Activated CD4-positive, alpha-beta memory T cell treated with anti-CD3 and anti-CD28 coated beads, Interleukin-2, amount 10 ng/mL, durations not matched to agents 7 days and 5 days (primary cell): Measurements from ENCODE around the gene MTTP. TPM values are rescaled to one million over a fixed set of nuclear protein-coding genes. Genes with fewer than 3 reads are reported as not detected.

ENCODE experiments used
- CTCF ChIA-PET: fragments of 350-600 bp; sonication (Branson Sonifier 250); formaldehyde crosslinking; loops from one replicate; lab custom pipeline; 2021; ENCODE audit warnings: antibody characterized with exemption, inconsistent platforms; lab: Charles Lee
- POLR2A ChIA-PET: fragments of 350-600 bp; sonication (Branson Sonifier 250); formaldehyde crosslinking; loops from one replicate; lab custom pipeline; 2021; ENCODE audit warnings: antibody characterized with exemption; lab: Charles Lee
- DNase-seq: peaks from one replicate; pipeline ENCODE4 v3.0.0-alpha.2; 2020
- H3K27ac Mint-ChIP-seq: one replicate; pipeline ENCODE4 v1.8.0; 2021; ENCODE audit warnings: mild to moderate bottlenecking, mixed read lengths
- H3K27me3 Mint-ChIP-seq: one replicate; pipeline ENCODE4 v1.8.0; 2021; ENCODE audit warnings: mixed read lengths
- H3K36me3 Mint-ChIP-seq: one replicate; pipeline ENCODE4 v1.8.0; 2021; ENCODE audit warnings: low read depth, mixed read lengths
- H3K4me1 Mint-ChIP-seq: one replicate; pipeline ENCODE4 v1.8.0; 2021; ENCODE audit warnings: mixed read lengths
- H3K4me3 Mint-ChIP-seq: one replicate; pipeline ENCODE4 v1.8.0; 2021; ENCODE audit warnings: mild to moderate bottlenecking, mixed read lengths
- H3K9me3 Mint-ChIP-seq: one replicate; pipeline ENCODE4 v1.8.0; 2021; ENCODE audit warnings: mixed read lengths
- total RNA-seq, 2 experiments: library from RNA; stranded (reverse); gene quantifications; one replicate each; pipeline ENCODE4 v1.2.3, GENCODE V29; 2021

The MTTP gene
- total RNA-seq, 2 experiments from 2014 or later: 0.15 to 0.30 TPM

DNA sequence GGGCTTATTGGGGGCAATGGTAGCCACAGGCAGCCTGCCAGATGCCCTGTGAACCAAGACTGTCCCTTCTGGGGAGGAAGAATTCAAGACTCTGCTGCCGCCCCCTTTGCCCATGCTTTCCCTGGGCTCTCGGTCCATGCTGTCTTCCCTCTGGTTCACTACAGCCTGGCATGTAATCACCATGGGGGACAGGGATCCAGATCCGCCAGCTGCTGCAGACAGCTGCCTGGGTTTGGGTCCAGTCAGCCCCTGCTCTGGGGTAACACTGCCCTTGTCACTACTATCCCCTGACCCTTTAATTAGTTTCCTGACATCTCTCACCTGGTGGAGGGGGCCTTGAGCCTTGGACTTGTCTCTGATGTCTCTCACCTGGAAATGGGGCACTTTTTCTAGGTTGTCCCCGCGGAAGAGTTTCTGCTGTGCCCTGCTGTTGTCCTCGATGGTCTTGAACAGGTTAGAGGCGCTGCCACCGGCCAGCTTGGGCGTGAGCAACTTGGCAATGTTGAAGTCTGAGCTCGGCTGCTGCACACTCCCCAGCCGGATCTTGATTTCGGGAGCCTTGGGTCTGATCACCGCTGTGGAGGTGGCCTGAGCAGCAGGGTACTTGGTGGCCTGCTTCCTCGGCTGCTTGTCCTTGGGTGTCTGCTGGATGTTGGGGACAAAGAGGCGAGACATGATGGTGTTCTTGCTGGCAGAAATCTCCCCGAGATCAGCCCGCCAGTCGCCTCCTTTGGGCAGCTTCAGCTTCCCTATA is 76.6 kb downstream of the MTTP start:
- POLR2A ChIA-PET: no interaction called here
- Mint-ChIP-seq H3K27ac (no peak overlapping the region), H3K9me3 (no peaks in the 10 kb centered on the region), H3K4me3 (no peak overlapping the region), H3K36me3 (no peaks in the 10 kb centered on the region), H3K4me1 (no peaks in the 10 kb centered on the region), H3K27me3 (peaks cover 2% of the 10 kb centered on the region)
- no peak for DNase-seq
- CTCF ChIA-PET: no interaction called here

DNA sequence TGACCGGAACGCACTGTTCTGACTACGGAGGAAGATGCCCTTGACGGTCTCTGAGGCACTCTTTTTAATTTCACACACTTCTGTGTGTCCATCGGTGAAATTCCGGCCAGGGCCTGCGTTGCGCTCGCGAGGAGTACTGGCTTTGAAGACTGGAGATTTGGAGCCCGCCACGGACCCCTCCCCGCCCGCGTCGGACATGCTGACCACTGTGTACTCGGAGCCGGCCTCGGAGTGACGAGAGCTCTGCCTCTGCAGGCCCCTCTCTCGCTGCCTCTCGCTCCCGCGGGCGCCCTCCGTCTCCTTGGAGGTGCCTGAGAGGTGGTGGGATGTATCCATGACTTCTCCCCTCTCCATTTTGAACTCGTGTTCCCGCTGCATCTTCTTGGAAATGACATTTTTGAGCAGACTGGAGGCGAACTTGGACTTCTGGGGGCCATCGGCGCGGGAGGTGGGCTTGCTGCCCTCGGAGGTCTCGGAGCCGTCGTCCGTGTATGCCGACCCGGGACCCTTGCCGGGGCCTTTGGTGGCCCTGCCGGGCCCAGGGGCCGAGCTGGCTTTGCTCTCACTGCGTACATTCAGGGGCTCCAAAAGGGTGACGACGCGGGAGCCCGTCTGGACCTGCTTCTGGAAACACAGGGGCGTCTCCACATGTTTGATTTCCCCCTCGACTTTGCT is 77.3 kb downstream of the MTTP start:
- H3K4me3 Mint-ChIP-seq: no peak overlapping the region
- POLR2A ChIA-PET: no interaction called here
- CTCF ChIA-PET: no interaction called here

DNA sequence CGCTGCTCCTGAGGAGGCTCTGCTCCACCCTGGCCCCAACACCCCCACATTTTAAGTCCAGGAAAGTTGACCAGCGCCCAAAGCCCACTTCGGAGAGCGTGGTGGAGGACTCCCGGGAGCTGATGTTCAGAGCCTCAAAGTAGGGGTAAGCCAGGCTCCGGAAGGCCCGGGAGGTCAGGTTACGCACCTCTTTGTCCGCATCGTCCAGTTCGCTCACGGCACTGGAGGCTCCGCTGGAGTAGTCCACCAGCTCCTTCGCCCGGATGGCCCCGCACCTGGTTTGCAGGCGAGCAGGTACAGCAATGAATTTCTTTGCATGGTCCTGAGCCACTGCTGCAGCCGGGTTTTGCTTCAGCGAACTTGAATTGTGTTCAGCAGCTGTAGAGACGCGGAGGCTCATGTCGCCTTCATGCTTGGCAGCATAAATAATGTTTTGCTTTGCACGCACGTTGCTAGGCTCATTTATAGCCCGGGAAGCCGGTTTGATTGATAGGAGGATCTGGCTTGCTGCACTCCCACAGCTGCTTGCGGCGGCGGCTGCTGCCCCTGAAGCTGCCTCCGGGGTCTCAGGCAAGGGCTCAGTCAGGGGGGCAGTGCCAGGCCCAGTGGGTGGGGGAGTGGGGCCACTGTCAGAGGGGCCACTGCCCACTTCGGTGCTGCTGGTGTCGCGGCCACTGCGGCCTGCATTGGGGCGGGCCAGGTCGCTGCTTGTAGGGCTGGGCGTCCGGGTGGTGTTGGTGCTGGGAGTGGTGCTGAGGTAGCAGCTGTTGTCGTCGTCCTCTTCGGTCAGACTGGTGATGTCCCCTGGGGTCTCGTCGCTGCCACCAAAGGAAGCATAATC is 78.2 kb downstream of the MTTP start:
- Mint-ChIP-seq H3K36me3 (no peaks in the 10 kb centered on the region), H3K9me3 (no peaks in the 10 kb centered on the region), H3K4me1 (no peaks in the 10 kb centered on the region), H3K4me3 (no peak overlapping the region), H3K27ac (no peak overlapping the region), H3K27me3 (peaks cover 4% of the 10 kb centered on the region)
- POLR2A ChIA-PET: no interaction called here
- CTCF ChIA-PET: no interaction called here
- DNase-seq: no peak

More for the DNA sequence above, 77.3 kb downstream of the MTTP start:
- peaks cover 2% of the 10 kb centered on the region for H3K27me3 Mint-ChIP-seq
- H3K27ac Mint-ChIP-seq: no peak overlapping the region
- H3K9me3 Mint-ChIP-seq: no peaks in the 10 kb centered on the region
- H3K4me1 Mint-ChIP-seq: no peaks in the 10 kb centered on the region
- DNase-seq: no peak
- no peaks in the 10 kb centered on the region for H3K36me3 Mint-ChIP-seq

DNA sequence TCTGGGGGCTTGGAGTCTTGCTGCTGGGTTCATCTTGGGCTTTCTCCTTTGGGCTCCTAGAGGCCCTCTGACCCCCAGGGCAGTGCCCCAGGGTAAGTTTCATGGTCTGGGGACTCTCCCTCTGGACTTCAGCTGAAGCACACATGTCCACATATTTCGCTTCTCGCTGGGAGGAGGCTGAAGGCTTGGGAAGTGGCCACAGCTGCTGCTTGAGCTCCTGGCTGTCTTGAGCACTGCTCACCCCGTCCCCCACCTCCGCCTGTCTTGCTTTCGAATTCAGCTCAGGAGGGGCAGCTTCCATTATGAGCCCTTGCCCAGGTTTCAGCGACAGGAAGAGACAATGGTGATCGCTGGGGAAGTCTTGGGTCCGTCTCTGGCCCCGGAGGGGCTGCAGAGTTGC is 79.3 kb downstream of the MTTP start:
- Mint-ChIP-seq H3K27me3 (peaks cover 4% of the 10 kb centered on the region), H3K27ac (no peak overlapping the region), H3K4me3 (no peak overlapping the region), H3K9me3 (no peaks in the 10 kb centered on the region), H3K4me1 (no peaks in the 10 kb centered on the region), H3K36me3 (no peaks in the 10 kb centered on the region)
- ChIA-PET POLR2A (no interaction called here), CTCF (no interaction called here)
- no peak for DNase-seq

DNA sequence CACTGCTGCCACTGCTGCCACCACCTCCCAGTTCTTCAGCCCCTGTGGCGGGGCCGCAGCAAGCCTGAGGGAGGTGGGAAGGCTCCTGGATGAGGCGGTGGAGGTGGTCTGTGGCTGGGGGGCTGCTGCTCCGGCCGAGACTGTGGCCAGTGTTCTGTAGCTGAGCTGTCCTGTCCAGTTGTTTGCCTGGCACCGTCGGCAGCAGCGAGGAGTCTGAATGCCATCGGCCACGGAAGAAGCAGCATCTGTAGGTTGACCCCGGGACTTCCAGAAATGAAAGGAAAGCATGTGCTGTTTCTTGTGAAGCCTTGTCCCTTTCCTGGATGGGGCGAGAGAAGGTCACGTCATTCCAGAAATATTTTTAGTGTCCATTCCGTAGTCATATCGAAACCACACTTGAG is 79.7 kb downstream of the MTTP start:
- Mint-ChIP-seq H3K4me3 (no peak overlapping the region), H3K9me3 (no peaks in the 10 kb centered on the region), H3K27ac (no peak overlapping the region), H3K27me3 (peaks cover 6% of the 10 kb centered on the region), H3K4me1 (no peaks in the 10 kb centered on the region), H3K36me3 (no peaks in the 10 kb centered on the region)
- CTCF ChIA-PET: no interaction called here
- no peak for DNase-seq
- POLR2A ChIA-PET: no interaction called here

DNA sequence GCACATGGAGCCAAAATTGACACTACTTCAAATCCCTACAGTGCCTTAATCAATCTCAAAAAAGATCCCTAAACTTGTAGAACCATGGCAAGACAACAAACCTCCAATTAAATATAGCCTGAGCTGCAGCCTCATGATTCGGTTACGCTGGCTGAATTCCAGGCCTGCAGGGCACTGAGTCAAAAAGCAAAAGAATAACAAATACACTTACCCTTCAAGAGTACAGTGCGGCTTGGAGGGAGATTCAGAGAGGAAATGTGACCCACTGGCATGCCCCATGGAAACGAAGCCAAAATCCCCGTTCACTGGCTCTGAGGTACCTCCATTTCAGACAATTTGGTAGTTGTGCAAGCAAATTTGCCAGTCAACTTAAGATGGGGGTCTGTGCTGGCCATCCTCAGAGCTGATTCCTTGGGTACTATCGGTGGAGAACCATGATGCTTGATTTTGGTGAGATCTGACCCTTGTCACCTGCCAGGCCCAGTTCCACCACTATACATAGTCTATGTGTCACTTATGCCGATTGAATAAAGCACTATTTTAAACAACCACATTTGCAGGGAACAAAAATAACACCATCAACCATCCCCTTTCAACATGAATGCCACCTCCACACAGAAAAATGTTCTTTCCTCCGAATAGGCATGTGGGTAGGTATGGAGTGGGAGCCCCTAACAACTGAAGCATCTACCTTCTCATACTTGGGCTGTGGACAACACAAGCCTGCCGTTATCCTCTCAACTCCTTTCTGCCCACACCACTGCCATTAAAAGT is 80.9 kb downstream of the MTTP start:
- H3K27me3 Mint-ChIP-seq: peaks cover 6% of the 10 kb centered on the region
- ChIA-PET POLR2A (no interaction called here), CTCF (no interaction called here)
- no peak overlapping the region for H3K27ac Mint-ChIP-seq
- DNase-seq: no peak
- H3K36me3 Mint-ChIP-seq: no peaks in the 10 kb centered on the region
- no peaks in the 10 kb centered on the region for H3K4me1 Mint-ChIP-seq
- no peak overlapping the region for H3K4me3 Mint-ChIP-seq
- H3K9me3 Mint-ChIP-seq: no peaks in the 10 kb centered on the region

DNA sequence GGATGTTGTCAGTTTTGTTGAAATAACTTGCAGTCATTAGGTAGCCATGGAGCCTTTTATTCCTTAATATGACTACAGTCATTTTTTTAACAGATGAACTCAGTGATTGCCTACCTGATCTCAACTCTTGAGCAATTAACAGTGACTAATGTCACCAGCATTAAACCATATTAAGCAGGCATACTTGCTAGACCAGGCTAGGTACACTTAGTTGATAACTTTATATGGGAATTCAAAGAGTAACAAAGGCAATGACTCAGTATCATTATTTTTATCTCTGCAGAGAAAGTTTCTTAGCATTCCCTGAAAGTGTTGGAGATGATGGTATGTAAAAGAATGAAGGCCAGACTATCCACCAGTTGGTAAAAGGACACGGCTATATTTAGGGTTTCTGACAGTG is 83.2 kb downstream of the MTTP start, which contains the start of gene C4orf54:
C4orf54 (minus strand) TSS at position 31 of the 400 bp plus-strand sequence. CDS start 3,180 bp downstream, outside the sequence.
- Mint-ChIP-seq H3K4me1 (no peaks in the 10 kb centered on the region), H3K27me3 (peaks cover 10% of the 10 kb centered on the region), H3K4me3 (no peak within 1 kb of the TSS), H3K36me3 (no peaks in the 10 kb centered on the region), H3K27ac (no peak within 1 kb of the TSS), H3K9me3 (no peaks in the 10 kb centered on the region)
- ChIA-PET CTCF (no interaction called here), POLR2A (no interaction called here)
- no peak for DNase-seq

DNA sequence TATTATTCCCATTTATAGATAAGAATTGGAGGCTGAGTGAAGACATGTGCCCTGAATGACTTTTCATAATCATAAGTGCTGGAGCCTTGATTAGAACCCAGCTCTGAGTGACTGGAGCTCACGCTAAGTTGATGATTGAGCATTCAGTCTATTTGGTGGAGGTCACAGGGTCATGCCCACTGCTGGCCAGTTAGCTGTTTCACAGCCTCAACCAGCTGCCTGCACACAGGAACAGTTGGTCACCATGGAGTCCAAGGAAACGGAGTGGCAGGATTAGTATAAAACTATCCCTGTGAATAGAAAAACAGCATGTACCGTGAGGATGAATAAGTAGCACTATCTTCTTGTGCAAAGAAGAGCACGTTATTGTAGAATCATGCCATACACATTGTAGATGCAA is 84.0 kb downstream of the MTTP start:
- DNase-seq: no peak
- Mint-ChIP-seq H3K4me3 (no peak overlapping the region), H3K9me3 (no peaks in the 10 kb centered on the region), H3K27me3 (peaks cover 18% of the 10 kb centered on the region), H3K36me3 (no peaks in the 10 kb centered on the region), H3K27ac (no peak overlapping the region), H3K4me1 (no peaks in the 10 kb centered on the region)
- CTCF ChIA-PET: no interaction called here
- POLR2A ChIA-PET: no interaction called here

DNA sequence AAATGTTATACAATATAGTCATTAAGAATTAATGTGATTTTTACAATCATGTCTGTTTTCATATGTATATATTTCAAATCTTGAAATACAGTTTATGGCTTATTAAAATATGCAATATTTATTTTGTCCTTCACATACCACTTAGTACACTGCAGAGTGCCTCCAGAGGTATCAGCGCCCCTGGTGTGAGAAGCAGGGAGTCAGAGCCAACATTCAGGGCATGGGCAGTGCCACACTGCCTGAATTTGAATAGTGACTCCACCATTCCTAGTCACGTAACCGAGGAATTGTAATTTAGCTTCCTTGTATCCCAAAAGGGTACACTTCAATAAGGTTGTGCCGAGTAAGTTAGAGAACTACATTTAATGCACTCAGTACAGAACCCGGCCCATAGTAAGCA is 87.3 kb downstream of the MTTP start:
- POLR2A ChIA-PET: no interaction called here
- Mint-ChIP-seq H3K9me3 (no peaks in the 10 kb centered on the region), H3K4me3 (no peak overlapping the region)

DNA sequence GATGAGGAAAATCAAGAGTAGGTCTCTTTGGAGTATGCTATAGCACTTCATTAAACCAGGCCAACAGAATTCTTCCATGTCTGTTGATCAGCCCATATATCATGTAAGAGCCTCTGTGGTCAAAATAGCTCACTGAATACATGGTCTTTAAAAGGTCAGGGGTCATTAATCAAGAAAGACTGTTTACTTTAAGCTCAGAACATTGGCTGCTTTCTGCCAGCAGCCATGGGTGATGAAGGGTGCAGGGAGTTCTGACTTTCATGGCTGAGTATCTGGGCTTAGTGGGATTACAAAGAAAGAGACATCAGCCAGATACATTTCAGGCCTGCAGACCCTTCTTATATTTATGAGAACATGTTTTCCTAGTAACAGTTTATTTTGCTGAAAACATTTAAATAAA is 90.1 kb downstream of the MTTP start:
- Mint-ChIP-seq H3K4me1 (no peaks in the 10 kb centered on the region), H3K9me3 (no peaks in the 10 kb centered on the region), H3K27ac (no peak overlapping the region), H3K27me3 (peaks cover 12% of the 10 kb centered on the region), H3K36me3 (no peaks in the 10 kb centered on the region), H3K4me3 (no peak overlapping the region)
- no peak for DNase-seq
- CTCF ChIA-PET: interaction anchor here (1.5 kb wide), 1 partner anchor 16 kb away, joined by 3 read pairs; no protein-coding TSS in a partner anchor
- POLR2A ChIA-PET: no interaction called here

More for the DNA sequence above, 87.3 kb downstream of the MTTP start:
- no peak overlapping the region for H3K27ac Mint-ChIP-seq
- peaks cover 18% of the 10 kb centered on the region for H3K27me3 Mint-ChIP-seq
- no peaks in the 10 kb centered on the region for H3K36me3 Mint-ChIP-seq
- no peak for DNase-seq
- H3K4me1 Mint-ChIP-seq: no peaks in the 10 kb centered on the region
- CTCF ChIA-PET: no interaction called here

DNA sequence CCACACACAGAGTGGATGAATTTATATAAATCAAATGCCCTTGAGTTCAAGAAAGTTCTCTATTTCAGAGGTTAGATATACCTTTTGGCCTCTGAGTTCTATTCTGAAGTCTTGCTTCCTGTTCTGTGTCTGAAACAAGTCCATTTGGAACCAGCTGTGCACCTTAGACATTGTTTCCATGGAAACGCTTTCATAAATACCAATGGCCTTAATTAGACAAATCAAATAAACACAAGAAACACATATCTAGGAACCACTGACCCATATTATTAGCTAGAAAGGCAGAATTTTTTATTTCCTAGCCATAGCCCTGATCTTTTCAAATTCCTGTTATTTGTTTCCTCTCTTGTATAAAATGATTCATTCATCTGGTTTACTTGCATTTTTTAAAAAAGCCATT is 91.4 kb downstream of the MTTP start:
- POLR2A ChIA-PET: no interaction called here
- CTCF ChIA-PET: no interaction called here
- Mint-ChIP-seq H3K4me1 (no peaks in the 10 kb centered on the region), H3K27me3 (peaks cover 12% of the 10 kb centered on the region), H3K36me3 (no peaks in the 10 kb centered on the region), H3K9me3 (no peaks in the 10 kb centered on the region), H3K27ac (no peak overlapping the region), H3K4me3 (no peak overlapping the region)
- DNase-seq: no peak

DNA sequence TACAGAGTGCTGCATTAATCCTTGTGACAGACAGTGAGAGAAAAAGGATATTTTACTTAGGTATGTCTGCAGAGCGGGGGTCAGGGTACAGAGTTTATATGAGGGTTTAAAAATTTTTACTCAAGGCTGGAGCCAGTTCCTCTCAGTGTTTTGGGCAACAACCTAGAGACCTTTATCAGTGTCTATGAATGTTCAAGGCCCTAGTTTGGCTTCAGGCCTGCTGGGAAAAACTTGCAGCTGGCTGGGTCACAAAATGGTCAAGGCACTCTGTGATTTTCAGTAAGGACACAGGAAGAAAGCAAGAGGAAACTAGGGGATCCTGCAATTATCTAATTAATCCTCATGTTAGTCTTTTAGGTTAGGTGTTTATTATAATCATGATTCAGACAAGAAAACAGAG is 93.8 kb downstream of the MTTP start:
- Mint-ChIP-seq H3K9me3 (peaks cover 14% of the 10 kb centered on the region), H3K4me1 (no peaks in the 10 kb centered on the region), H3K27me3 (peaks cover 1% of the 10 kb centered on the region), H3K4me3 (no peak overlapping the region), H3K36me3 (no peaks in the 10 kb centered on the region), H3K27ac (no peak overlapping the region)
- ChIA-PET POLR2A (no interaction called here), CTCF (no interaction called here)
- DNase-seq: no peak
